GM12878 (cell line): ENCODE data around the gene CNTN2. TPM values are rescaled to one million over a fixed set of nuclear protein-coding genes. Genes with fewer than 3 reads are reported as not detected.

Experiments
- BMI1 ChIP-seq: fragments of 450-650 bp; IDR thresholded peaks from 2 replicates; pipeline ENCODE4 v1.6.1; 2016; ENCODE audit warnings: mild to moderate bottlenecking, moderate library complexity, borderline replicate concordance
- BRCA1 ChIP-seq: IDR thresholded peaks from 2 replicates; pipeline ENCODE4 v1.6.1; 2011; ENCODE audit warnings: low read depth, low read length, improper control_type of control experiment
- CHD2 ChIP-seq: IDR thresholded peaks from 2 replicates; pipeline ENCODE4 v1.6.1; 2011; ENCODE audit warnings: low read depth, low read length, improper control_type of control experiment, borderline replicate concordance
- CUX1 ChIP-seq: IDR thresholded peaks from 2 replicates; pipeline ENCODE4 v1.6.1; 2012; ENCODE audit warnings: improper control_type of control experiment, low read depth, low read length; ENCODE audit not compliant: insufficient replicate concordance
- MXI1 ChIP-seq: fragments of 150-350 bp; IDR thresholded peaks from 2 replicates; pipeline ENCODE4 v1.6.1; 2011; ENCODE audit warnings: low read depth, mild to moderate bottlenecking, inconsistent platforms, low read length, improper control_type of control experiment
- TARDBP ChIP-seq: IDR thresholded peaks from 2 replicates; pipeline ENCODE4 v1.6.1; 2016; ENCODE audit warnings: borderline replicate concordance
- ZBTB40 ChIP-seq: fragments of 450-650 bp; IDR thresholded peaks from 2 replicates; pipeline ENCODE4 v1.6.1; 2016; ENCODE audit warnings: mild to moderate bottlenecking, moderate library complexity, borderline replicate concordance
- ZNF384 ChIP-seq: IDR thresholded peaks from 2 replicates; pipeline ENCODE4 v1.6.1; 2012; ENCODE audit warnings: low read depth, mild to moderate bottlenecking, low read length, improper control_type of control experiment, borderline replicate concordance
- polyA plus RNA-seq, 11 experiments: library from polyadenylated mRNA; depleted of rRNA in 4 of 11; unstranded in 6 of 11; stranded (reverse) in 5 of 11; fragments of >200 nt; fragmentation: Nextera tagmentation in 4 of 11; fragmentation: Illumina TruSeq in 1 of 11; extraction: Ambion mirVana in 4 of 11; extraction: Trizol in 1 of 11; gene quantifications; 1 replicate in 1 of 11; 2 replicates in 10 of 11; pipeline versions ENCODE4 v1.2.1 to v1.2.3, GENCODE V29; 2011 to 2016; ENCODE audit warnings: inconsistent platforms in 2 of 11, missing spikeins in 2 of 11, low read depth in 1 of 11
- total RNA-seq, 4 experiments: library from RNA; depleted of rRNA in 3 of 4; stranded (reverse); fragments of >200 nt in 3 of 4; fragmentation: Illumina TruSeq in 1 of 4; extraction: Trizol in 1 of 4; gene quantifications; 2 replicates each; pipeline versions ENCODE4 v1.2.1 to v1.2.3, GENCODE V29; 2013 to 2021
- TF ChIP-seq, protein P1 (sequence below): fragments of 450-650 bp; IDR thresholded peaks from 2 replicates; pipeline ENCODE4 v1.6.1; 2017; ENCODE audit warnings: mild to moderate bottlenecking, moderate library complexity
- TF ChIP-seq, protein P2 (sequence below): fragments of 450-650 bp; IDR thresholded peaks from 2 replicates; pipeline ENCODE4 v1.6.1; 2017; ENCODE audit warnings: low read depth, mild to moderate bottlenecking, moderate library complexity
- TF ChIP-seq, protein P3 (sequence below): fragments of 450-650 bp; IDR thresholded peaks from 2 replicates; pipeline ENCODE4 v1.6.1; 2016; ENCODE audit warnings: mild to moderate bottlenecking

CNTN2 gene
- total and polyA plus RNA-seq, 10 of the 15 experiments (the other 5 are each of a cell fraction or from before 2014, with no cell fraction given): 0.03 TPM; not detected in 9

DNA sequence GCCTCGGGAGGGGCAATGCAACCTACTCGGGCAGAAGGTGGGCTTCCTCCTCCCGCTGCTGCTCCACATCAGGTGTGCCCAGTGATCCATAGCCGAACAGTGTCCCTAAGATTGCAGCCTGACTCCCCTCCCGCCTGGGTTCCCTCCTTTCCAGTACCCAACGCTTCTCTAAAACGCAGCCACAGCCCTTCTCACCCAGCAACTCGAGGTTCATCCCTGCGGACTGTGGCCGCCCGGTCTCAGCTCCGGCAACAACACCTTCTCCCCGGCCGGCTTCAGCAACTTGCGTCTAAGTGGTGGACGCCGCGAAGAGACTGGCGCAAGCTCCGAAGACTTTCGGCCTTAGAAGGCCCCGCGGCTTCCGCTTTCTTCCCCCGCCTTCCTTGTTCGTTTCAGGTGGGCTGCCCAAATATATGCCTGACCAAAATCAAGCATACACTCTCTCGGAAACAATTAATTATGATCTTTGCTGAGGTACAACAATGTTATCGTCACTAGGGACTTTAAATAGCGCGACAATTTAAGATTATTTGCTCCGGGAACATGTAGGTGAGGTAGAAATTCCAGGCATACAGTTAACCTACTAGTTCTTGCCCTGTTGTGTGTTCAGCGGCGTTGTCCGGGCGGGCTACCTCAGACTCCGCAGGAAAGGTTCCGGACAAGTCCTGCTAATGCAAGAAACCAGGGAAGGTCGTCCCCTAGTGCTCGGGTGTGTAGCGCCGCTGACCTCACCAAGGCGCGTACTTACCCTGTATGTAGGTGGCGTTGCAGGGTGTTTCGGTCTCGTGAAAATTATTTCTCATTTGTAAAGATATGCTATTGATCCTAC is 78.9 kb downstream of the CNTN2 start, which contains the start of gene RBBP5 (continued):
- TF ChIP-seq, protein P1, sequence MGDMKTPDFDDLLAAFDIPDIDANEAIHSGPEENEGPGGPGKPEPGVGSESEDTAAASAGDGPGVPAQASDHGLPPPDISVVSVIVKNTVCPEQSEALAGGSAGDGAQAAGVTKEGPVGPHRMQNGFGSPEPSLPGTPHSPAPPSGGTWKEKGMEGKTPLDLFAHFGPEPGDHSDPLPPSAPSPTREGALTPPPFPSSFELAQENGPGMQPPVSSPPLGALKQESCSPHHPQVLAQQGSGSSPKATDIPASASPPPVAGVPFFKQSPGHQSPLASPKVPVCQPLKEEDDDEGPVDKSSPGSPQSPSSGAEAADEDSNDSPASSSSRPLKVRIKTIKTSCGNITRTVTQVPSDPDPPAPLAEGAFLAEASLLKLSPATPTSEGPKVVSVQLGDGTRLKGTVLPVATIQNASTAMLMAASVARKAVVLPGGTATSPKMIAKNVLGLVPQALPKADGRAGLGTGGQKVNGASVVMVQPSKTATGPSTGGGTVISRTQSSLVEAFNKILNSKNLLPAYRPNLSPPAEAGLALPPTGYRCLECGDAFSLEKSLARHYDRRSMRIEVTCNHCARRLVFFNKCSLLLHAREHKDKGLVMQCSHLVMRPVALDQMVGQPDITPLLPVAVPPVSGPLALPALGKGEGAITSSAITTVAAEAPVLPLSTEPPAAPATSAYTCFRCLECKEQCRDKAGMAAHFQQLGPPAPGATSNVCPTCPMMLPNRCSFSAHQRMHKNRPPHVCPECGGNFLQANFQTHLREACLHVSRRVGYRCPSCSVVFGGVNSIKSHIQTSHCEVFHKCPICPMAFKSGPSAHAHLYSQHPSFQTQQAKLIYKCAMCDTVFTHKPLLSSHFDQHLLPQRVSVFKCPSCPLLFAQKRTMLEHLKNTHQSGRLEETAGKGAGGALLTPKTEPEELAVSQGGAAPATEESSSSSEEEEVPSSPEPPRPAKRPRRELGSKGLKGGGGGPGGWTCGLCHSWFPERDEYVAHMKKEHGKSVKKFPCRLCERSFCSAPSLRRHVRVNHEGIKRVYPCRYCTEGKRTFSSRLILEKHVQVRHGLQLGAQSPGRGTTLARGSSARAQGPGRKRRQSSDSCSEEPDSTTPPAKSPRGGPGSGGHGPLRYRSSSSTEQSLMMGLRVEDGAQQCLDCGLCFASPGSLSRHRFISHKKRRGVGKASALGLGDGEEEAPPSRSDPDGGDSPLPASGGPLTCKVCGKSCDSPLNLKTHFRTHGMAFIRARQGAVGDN: peak; percentile 73
- TF ChIP-seq BMI1 (0 out of 2 replicates have a peak, but pooled peaks have one; percentile 44), ZNF384 (no peak), ZBTB40 (peak; percentile 99), MXI1 (peak; percentile 74), BRCA1 (no peak), CHD2 (peak; percentile 59; the same call in 1 of the 2 replicates), CUX1 (no peak), TARDBP (peak; percentile 92)
- TF ChIP-seq, protein P2, sequence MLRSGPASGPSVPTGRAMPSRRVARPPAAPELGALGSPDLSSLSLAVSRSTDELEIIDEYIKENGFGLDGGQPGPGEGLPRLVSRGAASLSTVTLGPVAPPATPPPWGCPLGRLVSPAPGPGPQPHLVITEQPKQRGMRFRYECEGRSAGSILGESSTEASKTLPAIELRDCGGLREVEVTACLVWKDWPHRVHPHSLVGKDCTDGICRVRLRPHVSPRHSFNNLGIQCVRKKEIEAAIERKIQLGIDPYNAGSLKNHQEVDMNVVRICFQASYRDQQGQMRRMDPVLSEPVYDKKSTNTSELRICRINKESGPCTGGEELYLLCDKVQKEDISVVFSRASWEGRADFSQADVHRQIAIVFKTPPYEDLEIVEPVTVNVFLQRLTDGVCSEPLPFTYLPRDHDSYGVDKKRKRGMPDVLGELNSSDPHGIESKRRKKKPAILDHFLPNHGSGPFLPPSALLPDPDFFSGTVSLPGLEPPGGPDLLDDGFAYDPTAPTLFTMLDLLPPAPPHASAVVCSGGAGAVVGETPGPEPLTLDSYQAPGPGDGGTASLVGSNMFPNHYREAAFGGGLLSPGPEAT: peak; percentile 100
- TF ChIP-seq, protein P3, sequence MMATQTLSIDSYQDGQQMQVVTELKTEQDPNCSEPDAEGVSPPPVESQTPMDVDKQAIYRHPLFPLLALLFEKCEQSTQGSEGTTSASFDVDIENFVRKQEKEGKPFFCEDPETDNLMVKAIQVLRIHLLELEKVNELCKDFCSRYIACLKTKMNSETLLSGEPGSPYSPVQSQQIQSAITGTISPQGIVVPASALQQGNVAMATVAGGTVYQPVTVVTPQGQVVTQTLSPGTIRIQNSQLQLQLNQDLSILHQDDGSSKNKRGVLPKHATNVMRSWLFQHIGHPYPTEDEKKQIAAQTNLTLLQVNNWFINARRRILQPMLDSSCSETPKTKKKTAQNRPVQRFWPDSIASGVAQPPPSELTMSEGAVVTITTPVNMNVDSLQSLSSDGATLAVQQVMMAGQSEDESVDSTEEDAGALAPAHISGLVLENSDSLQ: peak; percentile 38
